Thyroid gland (tissue), 4 donors: Measurements from ENCODE around the gene TBL1XR1. TPM values are rescaled to one million over a fixed set of nuclear protein-coding genes. Genes with fewer than 3 reads are reported as not detected.

Source experiments
- DNase-seq, 2 donors: peaks; one replicate each; pipeline ENCODE4 v3.0.0-alpha.2; 2019
- H3K27ac ChIP-seq, 3 donors: fragments of 200-600 bp; sonication (generic); 1 replicate in 2 of 3; 2 replicates in 1 of 3; pipeline ENCODE4 v1.5.1; 2016 to 2019; ENCODE audit warnings: mild to moderate bottlenecking in 1 of 3, moderate library complexity in 1 of 3
- H3K27me3 ChIP-seq: fragments of 200-600 bp; sonication (generic); one replicate; pipeline ENCODE4 v1.5.1; 2019
- H3K36me3 ChIP-seq, 2 donors: fragments of 200-600 bp; sonication (generic); one replicate each; pipeline ENCODE4 v1.5.1; 2016 to 2019
- H3K4me1 ChIP-seq, 2 donors: fragments of 200-600 bp; sonication (generic); one replicate each; pipeline ENCODE4 v1.5.1; 2017 to 2019
- H3K4me3 ChIP-seq, 3 donors: fragments of 200-600 bp; sonication (generic); replicated peaks in 1 of 3; 1 replicate in 2 of 3; 2 replicates in 1 of 3; pipeline ENCODE4 v1.5.1; 2016; ENCODE audit warnings: mild to moderate bottlenecking in 1 of 3
- H3K9me3 ChIP-seq: fragments of 200-600 bp; sonication (generic); one replicate; pipeline ENCODE4 v1.5.1; 2017
- CTCF ChIP-seq, 6 experiments: fragments of 200-600 bp in 3 of 6; fragments of 450-650 bp in 3 of 6; sonication (generic) in 3 of 6; IDR thresholded peaks; one replicate each; pipeline ENCODE4 v1.5.1; 2016 to 2019; ENCODE audit warnings: antibody characterized with exemption in 6 of 6, mild to moderate bottlenecking in 2 of 6, inconsistent platforms in 1 of 6, moderate library complexity in 1 of 6
- POLR2A ChIP-seq, 2 donors: fragments of 450-650 bp; IDR thresholded peaks; one replicate each; pipeline ENCODE4 v1.6.1; 2017; ENCODE audit warnings: antibody characterized with exemption in 2 of 2, mild to moderate bottlenecking in 2 of 2, moderate library complexity in 1 of 2
- WGBS, 2 donors: methylation state at CpG; one replicate each; pipeline ENCODE4 v1.1.5; 2017; 5-methylcytosine and 5-hydroxymethylcytosine counted together
- intact Hi-C: fragments of 100-400 bp; cut with DNase I; formaldehyde crosslinking; loops from one replicate; pipeline ENCODE4 v1.15.1; 2023
- total RNA-seq, 4 donors: library from RNA; depleted of rRNA; stranded (reverse); fragments of >200 nt; gene quantifications; one replicate each; pipeline ENCODE4 v1.2.3, GENCODE V29; 2016

Gene TBL1XR1
- total RNA-seq, 4 donors from 2014 or later = 164 to 239 (median 195) TPM

- intact Hi-C loops = no loop called here
- TF ChIP-seq CTCF (IDR thresholded peaks at IDR 0.05) (no peak), POLR2A (IDR thresholded peaks at IDR 0.05) (no peak)
Observed at GRCh38 chr3:177114253-177114652, 83.0 kb downstream of the TBL1XR1 start.

GRCh38 chr3:177111541-177111949 lies 85.7 kb downstream of the TBL1XR1 start:
- Histone ChIP-seq H3K9me3 (no peaks in the 10 kb centered on the region), H3K4me3 (no peak overlapping the region), H3K4me1 (peaks cover 34 to 47% of the 10 kb centered on the region in 2 donors), H3K27me3 (no peaks in the 10 kb centered on the region), H3K27ac (no peak overlapping the region), H3K36me3 (no peaks in the 10 kb centered on the region)
- no peak for DNase-seq
- 93 to 98% methylated on average over 4 of the region's 4 CpGs for WGBS, 2 donors
- no peak for TF ChIP-seq POLR2A (IDR thresholded peaks at IDR 0.05)
- no peak for TF ChIP-seq CTCF (IDR thresholded peaks at IDR 0.05)
- intact Hi-C loops = no loop called here

More at GRCh38 chr3:177114253-177114652, 83.0 kb downstream of the TBL1XR1 start:
- H3K36me3 ChIP-seq = no peaks in the 10 kb centered on the region
- H3K4me1 ChIP-seq = peaks cover 33 to 39% of the 10 kb centered on the region in 2 donors
- 66 to 67% methylated on average over 3 of the region's 3 CpGs for WGBS, 2 donors
- no peaks in the 10 kb centered on the region for H3K9me3 ChIP-seq
- no peak overlapping the region for H3K27ac ChIP-seq
- no peaks in the 10 kb centered on the region for H3K27me3 ChIP-seq
- no peak overlapping the region for H3K4me3 ChIP-seq
- no peak for DNase-seq

- Histone ChIP-seq H3K36me3 (no peaks in the 10 kb centered on the region), H3K27me3 (no peaks in the 10 kb centered on the region), H3K4me3 (no peak overlapping the region), H3K9me3 (no peaks in the 10 kb centered on the region), H3K4me1 (peaks cover 38 to 53% of the 10 kb centered on the region in 2 donors), H3K27ac (no peak overlapping the region)
- no peak for TF ChIP-seq CTCF (IDR thresholded peaks at IDR 0.05)
- no peak for TF ChIP-seq POLR2A (IDR thresholded peaks at IDR 0.05)
- DNase-seq = no peak
- WGBS, 2 donors = 54 to 74% methylated on average over 3 of the region's 3 CpGs
- intact Hi-C loops = no loop called here
Observed at GRCh38 chr3:177110895-177111294, 86.4 kb downstream of the TBL1XR1 start.

- no peaks in the 10 kb centered on the region for H3K36me3 ChIP-seq
- no peak overlapping the region for H3K4me3 ChIP-seq
- TF ChIP-seq POLR2A (IDR thresholded peaks at IDR 0.05) (no peak), CTCF (IDR thresholded peaks at IDR 0.05) (no peak)
- no peaks in the 10 kb centered on the region for H3K27me3 ChIP-seq
- 71 to 74% methylated on average over 2 of the region's 2 CpGs for WGBS, 2 donors
- H3K4me1 ChIP-seq = peaks cover 43 to 57% of the 10 kb centered on the region in 2 donors
- DNase-seq = no peak
- H3K27ac ChIP-seq = peak overlapping the region in 1 of 3 donors; percentile 20
- no peaks in the 10 kb centered on the region for H3K9me3 ChIP-seq
- intact Hi-C loops = no loop called here
Observed at GRCh38 chr3:177110386-177110785, 86.9 kb downstream of the TBL1XR1 start.

GRCh38 chr3:177109688-177110330 lies 87.5 kb downstream of the TBL1XR1 start:
- Histone ChIP-seq H3K9me3 (no peaks in the 10 kb centered on the region), H3K27ac (peak overlapping the region in 1 of 3 donors; percentile 20), H3K4me1 (peaks cover 49 to 63% of the 10 kb centered on the region in 2 donors), H3K27me3 (no peaks in the 10 kb centered on the region), H3K36me3 (no peaks in the 10 kb centered on the region), H3K4me3 (no peak overlapping the region)
- TF ChIP-seq POLR2A (IDR thresholded peaks at IDR 0.05) = no peak
- no peak for TF ChIP-seq CTCF (IDR thresholded peaks at IDR 0.05)
- WGBS, 2 donors = 84% methylated on average over 5 of the region's 5 CpGs
- intact Hi-C loops = no loop called here
- DNase-seq = no peak
